K562 (cell line): ENCODE measurements around the gene ATXN7L1.

ENCODE experiments used
- EP300 ChIP-seq: IDR thresholded peaks from 2 replicates; pipeline ENCODE4 v1.6.1; 2012; ENCODE audit warnings: low read length, improper control_type of control experiment
- TF ChIP-seq, protein P1 (sequence below), 3 experiments: IDR thresholded peaks in 2 of 3; conservative IDR thresholded peaks in 1 of 3; 2 replicates each; pipeline ENCODE4 v1.5.1; 2011 to 2012; ENCODE audit warnings: low read length in 3 of 3, mild to moderate bottlenecking in 3 of 3, control low read depth in 2 of 3, improper control_type of control experiment in 1 of 3, inconsistent platforms in 1 of 3, low read depth in 1 of 3, mixed read lengths in 1 of 3, moderate library complexity in 1 of 3; ENCODE audit not compliant: insufficient read depth in 2 of 3
- TF ChIP-seq, protein P2 (sequence below): fragments of 250-450 bp; sonication (Bioruptor Pico); IDR thresholded peaks from 2 replicates; pipeline ENCODE4 v1.4.0; 2020

DNA sequence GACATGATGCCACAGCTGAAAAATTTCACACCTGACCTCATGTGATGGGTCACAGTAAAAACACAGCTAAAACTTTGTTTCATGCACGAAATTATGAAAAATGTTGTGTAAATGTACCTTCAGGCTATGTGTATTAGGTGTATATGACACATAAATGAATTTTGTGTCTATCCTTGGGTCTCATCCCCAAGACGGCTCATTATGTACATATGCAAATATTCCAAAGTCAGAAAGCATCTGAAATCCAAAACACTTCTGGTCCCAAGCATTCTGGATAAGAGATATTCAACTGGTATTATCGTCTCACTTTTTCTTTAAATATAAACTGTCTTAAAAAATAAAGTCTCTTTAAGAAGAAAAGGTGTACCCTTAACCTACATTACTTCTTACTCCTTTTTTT is 145.4 kb downstream of the ATXN7L1 start:
- TF ChIP-seq, protein P1, sequence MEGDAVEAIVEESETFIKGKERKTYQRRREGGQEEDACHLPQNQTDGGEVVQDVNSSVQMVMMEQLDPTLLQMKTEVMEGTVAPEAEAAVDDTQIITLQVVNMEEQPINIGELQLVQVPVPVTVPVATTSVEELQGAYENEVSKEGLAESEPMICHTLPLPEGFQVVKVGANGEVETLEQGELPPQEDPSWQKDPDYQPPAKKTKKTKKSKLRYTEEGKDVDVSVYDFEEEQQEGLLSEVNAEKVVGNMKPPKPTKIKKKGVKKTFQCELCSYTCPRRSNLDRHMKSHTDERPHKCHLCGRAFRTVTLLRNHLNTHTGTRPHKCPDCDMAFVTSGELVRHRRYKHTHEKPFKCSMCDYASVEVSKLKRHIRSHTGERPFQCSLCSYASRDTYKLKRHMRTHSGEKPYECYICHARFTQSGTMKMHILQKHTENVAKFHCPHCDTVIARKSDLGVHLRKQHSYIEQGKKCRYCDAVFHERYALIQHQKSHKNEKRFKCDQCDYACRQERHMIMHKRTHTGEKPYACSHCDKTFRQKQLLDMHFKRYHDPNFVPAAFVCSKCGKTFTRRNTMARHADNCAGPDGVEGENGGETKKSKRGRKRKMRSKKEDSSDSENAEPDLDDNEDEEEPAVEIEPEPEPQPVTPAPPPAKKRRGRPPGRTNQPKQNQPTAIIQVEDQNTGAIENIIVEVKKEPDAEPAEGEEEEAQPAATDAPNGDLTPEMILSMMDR (IDR thresholded peaks at IDR 0.05 in 2 of 3, conservative IDR thresholded peaks at IDR 0.05 in 1 of 3; ENCODE audit: insufficient read depth in 2 of 3, low read depth in 1 of 3, low read length in 3 of 3) = no peak
- TF ChIP-seq, protein P2, sequence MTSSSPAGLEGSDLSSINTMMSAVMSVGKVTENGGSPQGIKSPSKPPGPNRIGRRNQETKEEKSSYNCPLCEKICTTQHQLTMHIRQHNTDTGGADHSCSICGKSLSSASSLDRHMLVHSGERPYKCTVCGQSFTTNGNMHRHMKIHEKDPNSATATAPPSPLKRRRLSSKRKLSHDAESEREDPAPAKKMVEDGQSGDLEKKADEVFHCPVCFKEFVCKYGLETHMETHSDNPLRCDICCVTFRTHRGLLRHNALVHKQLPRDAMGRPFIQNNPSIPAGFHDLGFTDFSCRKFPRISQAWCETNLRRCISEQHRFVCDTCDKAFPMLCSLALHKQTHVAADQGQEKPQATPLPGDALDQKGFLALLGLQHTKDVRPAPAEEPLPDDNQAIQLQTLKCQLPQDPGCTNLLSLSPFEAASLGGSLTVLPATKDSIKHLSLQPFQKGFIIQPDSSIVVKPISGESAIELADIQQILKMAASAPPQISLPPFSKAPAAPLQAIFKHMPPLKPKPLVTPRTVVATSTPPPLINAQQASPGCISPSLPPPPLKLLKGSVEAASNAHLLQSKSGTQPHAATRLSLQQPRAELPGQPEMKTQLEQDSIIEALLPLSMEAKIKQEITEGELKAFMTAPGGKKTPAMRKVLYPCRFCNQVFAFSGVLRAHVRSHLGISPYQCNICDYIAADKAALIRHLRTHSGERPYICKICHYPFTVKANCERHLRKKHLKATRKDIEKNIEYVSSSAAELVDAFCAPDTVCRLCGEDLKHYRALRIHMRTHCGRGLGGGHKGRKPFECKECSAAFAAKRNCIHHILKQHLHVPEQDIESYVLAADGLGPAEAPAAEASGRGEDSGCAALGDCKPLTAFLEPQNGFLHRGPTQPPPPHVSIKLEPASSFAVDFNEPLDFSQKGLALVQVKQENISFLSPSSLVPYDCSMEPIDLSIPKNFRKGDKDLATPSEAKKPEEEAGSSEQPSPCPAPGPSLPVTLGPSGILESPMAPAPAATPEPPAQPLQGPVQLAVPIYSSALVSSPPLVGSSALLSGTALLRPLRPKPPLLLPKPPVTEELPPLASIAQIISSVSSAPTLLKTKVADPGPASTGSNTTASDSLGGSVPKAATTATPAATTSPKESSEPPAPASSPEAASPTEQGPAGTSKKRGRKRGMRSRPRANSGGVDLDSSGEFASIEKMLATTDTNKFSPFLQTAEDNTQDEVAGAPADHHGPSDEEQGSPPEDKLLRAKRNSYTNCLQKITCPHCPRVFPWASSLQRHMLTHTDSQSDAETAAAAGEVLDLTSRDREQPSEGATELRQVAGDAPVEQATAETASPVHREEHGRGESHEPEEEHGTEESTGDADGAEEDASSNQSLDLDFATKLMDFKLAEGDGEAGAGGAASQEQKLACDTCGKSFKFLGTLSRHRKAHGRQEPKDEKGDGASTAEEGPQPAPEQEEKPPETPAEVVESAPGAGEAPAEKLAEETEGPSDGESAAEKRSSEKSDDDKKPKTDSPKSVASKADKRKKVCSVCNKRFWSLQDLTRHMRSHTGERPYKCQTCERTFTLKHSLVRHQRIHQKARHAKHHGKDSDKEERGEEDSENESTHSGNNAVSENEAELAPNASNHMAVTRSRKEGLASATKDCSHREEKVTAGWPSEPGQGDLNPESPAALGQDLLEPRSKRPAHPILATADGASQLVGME (CRISPR knock-in tag) = no peak
- TF ChIP-seq EP300 = no peak
